ENCODE data around the gene FBXL15. TPM values are rescaled to one million over a fixed set of nuclear protein-coding genes. Genes with fewer than 3 reads are reported as not detected.

Gene FBXL15
- total and polyA plus RNA-seq, 2 experiments from 2014 or later: 18.5 to 36.1 TPM

- Histone ChIP-seq H3K27me3 (ENCODE audit: insufficient read depth) (peaks cover 5% of the 10 kb centered on the region; the same call in 1 of the 2 replicates), H3K4me3 (peak overlapping the region; percentile 85; the same call in 1 of the 2 replicates), H4K20me1 (replicated peaks; ENCODE audit: insufficient read depth) (no peaks in the 10 kb centered on the region), H2AFZ (peak overlapping the region; percentile 88), H3F3A (replicated peaks; ENCODE audit: low read depth) (peaks cover 21% of the 10 kb centered on the region; the same call in 1 of the 2 replicates), H3K4me1 (ENCODE audit: insufficient read depth) (peaks cover 33% of the 10 kb centered on the region), H3K4me2 (peak overlapping the region; percentile 96), H3K9me2 (ENCODE audit: insufficient read depth) (no peaks in the 10 kb centered on the region), H3K27ac (ENCODE audit: low read depth) (peak overlapping the region; percentile 68), H3K79me2 (replicated peaks; ENCODE audit: insufficient read depth) (peaks cover 23% of the 10 kb centered on the region; the same call in 1 of the 2 replicates), H3K36me3 (ENCODE audit: insufficient read depth) (peaks cover 4% of the 10 kb centered on the region; the same call in 1 of the 2 replicates)
- H3K4me1 Mint-ChIP-seq: peaks cover 42% of the 10 kb centered on the region
- no peak for TF ChIP-seq JUNB (IDR thresholded peaks at IDR 0.05; ENCODE audit: unreplicated experiment)
- TF ChIP-seq, protein P1, sequence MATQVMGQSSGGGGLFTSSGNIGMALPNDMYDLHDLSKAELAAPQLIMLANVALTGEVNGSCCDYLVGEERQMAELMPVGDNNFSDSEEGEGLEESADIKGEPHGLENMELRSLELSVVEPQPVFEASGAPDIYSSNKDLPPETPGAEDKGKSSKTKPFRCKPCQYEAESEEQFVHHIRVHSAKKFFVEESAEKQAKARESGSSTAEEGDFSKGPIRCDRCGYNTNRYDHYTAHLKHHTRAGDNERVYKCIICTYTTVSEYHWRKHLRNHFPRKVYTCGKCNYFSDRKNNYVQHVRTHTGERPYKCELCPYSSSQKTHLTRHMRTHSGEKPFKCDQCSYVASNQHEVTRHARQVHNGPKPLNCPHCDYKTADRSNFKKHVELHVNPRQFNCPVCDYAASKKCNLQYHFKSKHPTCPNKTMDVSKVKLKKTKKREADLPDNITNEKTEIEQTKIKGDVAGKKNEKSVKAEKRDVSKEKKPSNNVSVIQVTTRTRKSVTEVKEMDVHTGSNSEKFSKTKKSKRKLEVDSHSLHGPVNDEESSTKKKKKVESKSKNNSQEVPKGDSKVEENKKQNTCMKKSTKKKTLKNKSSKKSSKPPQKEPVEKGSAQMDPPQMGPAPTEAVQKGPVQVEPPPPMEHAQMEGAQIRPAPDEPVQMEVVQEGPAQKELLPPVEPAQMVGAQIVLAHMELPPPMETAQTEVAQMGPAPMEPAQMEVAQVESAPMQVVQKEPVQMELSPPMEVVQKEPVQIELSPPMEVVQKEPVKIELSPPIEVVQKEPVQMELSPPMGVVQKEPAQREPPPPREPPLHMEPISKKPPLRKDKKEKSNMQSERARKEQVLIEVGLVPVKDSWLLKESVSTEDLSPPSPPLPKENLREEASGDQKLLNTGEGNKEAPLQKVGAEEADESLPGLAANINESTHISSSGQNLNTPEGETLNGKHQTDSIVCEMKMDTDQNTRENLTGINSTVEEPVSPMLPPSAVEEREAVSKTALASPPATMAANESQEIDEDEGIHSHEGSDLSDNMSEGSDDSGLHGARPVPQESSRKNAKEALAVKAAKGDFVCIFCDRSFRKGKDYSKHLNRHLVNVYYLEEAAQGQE (IDR thresholded peaks at IDR 0.05; ENCODE audit: unreplicated experiment): no peak
- no peak for TF ChIP-seq EZH2phosphoT487 (IDR thresholded peaks at IDR 0.05; ENCODE audit: unreplicated experiment)
- TF ChIP-seq, protein P2, sequence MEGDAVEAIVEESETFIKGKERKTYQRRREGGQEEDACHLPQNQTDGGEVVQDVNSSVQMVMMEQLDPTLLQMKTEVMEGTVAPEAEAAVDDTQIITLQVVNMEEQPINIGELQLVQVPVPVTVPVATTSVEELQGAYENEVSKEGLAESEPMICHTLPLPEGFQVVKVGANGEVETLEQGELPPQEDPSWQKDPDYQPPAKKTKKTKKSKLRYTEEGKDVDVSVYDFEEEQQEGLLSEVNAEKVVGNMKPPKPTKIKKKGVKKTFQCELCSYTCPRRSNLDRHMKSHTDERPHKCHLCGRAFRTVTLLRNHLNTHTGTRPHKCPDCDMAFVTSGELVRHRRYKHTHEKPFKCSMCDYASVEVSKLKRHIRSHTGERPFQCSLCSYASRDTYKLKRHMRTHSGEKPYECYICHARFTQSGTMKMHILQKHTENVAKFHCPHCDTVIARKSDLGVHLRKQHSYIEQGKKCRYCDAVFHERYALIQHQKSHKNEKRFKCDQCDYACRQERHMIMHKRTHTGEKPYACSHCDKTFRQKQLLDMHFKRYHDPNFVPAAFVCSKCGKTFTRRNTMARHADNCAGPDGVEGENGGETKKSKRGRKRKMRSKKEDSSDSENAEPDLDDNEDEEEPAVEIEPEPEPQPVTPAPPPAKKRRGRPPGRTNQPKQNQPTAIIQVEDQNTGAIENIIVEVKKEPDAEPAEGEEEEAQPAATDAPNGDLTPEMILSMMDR (conservative IDR thresholded peaks at IDR 0.05; ENCODE audit: low read depth in 2 of 2): no peak
- no peak for TF ChIP-seq ZNF114 (CRISPR knock-in tag; IDR thresholded peaks at IDR 0.05)
- TF ChIP-seq STAT1 (IDR thresholded peaks at IDR 0.05; ENCODE audit: unreplicated experiment): no peak
- no peak for TF ChIP-seq POLR2AphosphoS5 (IDR thresholded peaks at IDR 0.05; ENCODE audit: low read depth)
- TF ChIP-seq ZNF331 (CRISPR knock-in tag; IDR thresholded peaks at IDR 0.05; ENCODE audit: low read depth): no peak
- TF ChIP-seq CREB1 (CRISPR knock-in tag; IDR thresholded peaks at IDR 0.05; ENCODE audit: low read depth): no peak
- H3K27me3 Mint-ChIP-seq (ENCODE audit: insufficient read depth, low read depth, poor library complexity): peaks cover 20% of the 10 kb centered on the region
- peak overlapping the region; percentile 90 for H3K4me3 Mint-ChIP-seq
- DNase-seq (ENCODE audit: low spot score) (no peak), ATAC-seq (peak; percentile 9)
- peak overlapping the region; percentile 90 for H3K27ac Mint-ChIP-seq
- H3K9me3 Mint-ChIP-seq: no peaks in the 10 kb centered on the region
- peaks cover 10% of the 10 kb centered on the region for H3K36me3 Mint-ChIP-seq (ENCODE audit: low read depth)
These were observed 40.2 kb downstream of the FBXL15 start for GRCh38 chr10:102460836-102461186.
